WTC11 (cell line): ENCODE results near the gene KIFC3.

Experiments used
- AFF4 ChIP-seq: sonication (generic); formaldehyde crosslinking; IDR thresholded peaks from 2 replicates; pipeline ENCODE4 v1.8.1; 2023; ENCODE audit warnings: mild to moderate bottlenecking, missing genetic modification reagents, borderline replicate concordance
- ATF3 ChIP-seq: sonication (generic); formaldehyde crosslinking; conservative IDR thresholded peaks from 2 replicates; pipeline ENCODE4 v1.8.1; 2022; ENCODE audit warnings: mild to moderate bottlenecking, missing genetic modification reagents
- CTCF ChIP-seq: fragments of 200-600 bp; IDR thresholded peaks from 2 replicates; pipeline ENCODE4 v1.8.0; 2022; ENCODE audit warnings: antibody characterized with exemption
- E2F1 ChIP-seq: sonication (generic); formaldehyde crosslinking; IDR thresholded peaks from 2 replicates; pipeline ENCODE4 v1.8.0; 2022; ENCODE audit warnings: mild to moderate bottlenecking, missing genetic modification reagents
- ELF4 ChIP-seq: sonication (generic); formaldehyde crosslinking; IDR thresholded peaks from 2 replicates; pipeline ENCODE4 v1.8.1; 2022; ENCODE audit warnings: low read depth, mild to moderate bottlenecking, moderate library complexity, missing genetic modification reagents
- ETV6 ChIP-seq: sonication (generic); formaldehyde crosslinking; IDR thresholded peaks from 2 replicates; pipeline ENCODE4 v1.8.1; 2022; ENCODE audit warnings: mild to moderate bottlenecking, missing genetic modification reagents
- JUN ChIP-seq: sonication (generic); formaldehyde crosslinking; IDR thresholded peaks from 2 replicates; pipeline ENCODE4 v1.8.0; 2023; ENCODE audit warnings: mild to moderate bottlenecking, missing genetic modification reagents
- NFYB ChIP-seq: sonication (generic); formaldehyde crosslinking; conservative IDR thresholded peaks from 2 replicates; pipeline ENCODE4 v1.8.0; 2022; ENCODE audit warnings: low read depth, missing genetic modification reagents
- TEAD1 ChIP-seq: sonication (generic); formaldehyde crosslinking; IDR thresholded peaks from 2 replicates; pipeline ENCODE4 v1.8.0; 2022; ENCODE audit warnings: mild to moderate bottlenecking, missing genetic modification reagents
- TEAD4 ChIP-seq: sonication (generic); formaldehyde crosslinking; IDR thresholded peaks from 2 replicates; pipeline ENCODE4 v1.8.0; 2022; ENCODE audit warnings: mild to moderate bottlenecking, missing genetic modification reagents
- ZNF317 ChIP-seq: sonication (generic); formaldehyde crosslinking; IDR thresholded peaks from 2 replicates; pipeline ENCODE4 v1.8.1; 2023; ENCODE audit warnings: low read depth, mild to moderate bottlenecking, moderate library complexity, missing genetic modification reagents, borderline replicate concordance
- TF ChIP-seq, protein P1 (sequence below): sonication (generic); formaldehyde crosslinking; IDR thresholded peaks from 2 replicates; pipeline ENCODE4 v1.8.1; 2023; ENCODE audit warnings: mild to moderate bottlenecking, missing genetic modification reagents, moderate library complexity

- no peak for TF ChIP-seq CTCF
- no peak for TF ChIP-seq ETV6
- TF ChIP-seq NFYB = no peak
- TF ChIP-seq AFF4 (CRISPR knock-in tag) = no peak
- TF ChIP-seq, protein P1, sequence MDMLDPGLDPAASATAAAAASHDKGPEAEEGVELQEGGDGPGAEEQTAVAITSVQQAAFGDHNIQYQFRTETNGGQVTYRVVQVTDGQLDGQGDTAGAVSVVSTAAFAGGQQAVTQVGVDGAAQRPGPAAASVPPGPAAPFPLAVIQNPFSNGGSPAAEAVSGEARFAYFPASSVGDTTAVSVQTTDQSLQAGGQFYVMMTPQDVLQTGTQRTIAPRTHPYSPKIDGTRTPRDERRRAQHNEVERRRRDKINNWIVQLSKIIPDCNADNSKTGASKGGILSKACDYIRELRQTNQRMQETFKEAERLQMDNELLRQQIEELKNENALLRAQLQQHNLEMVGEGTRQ (CRISPR knock-in tag) = no peak
- TF ChIP-seq ATF3 = no peak
- TF ChIP-seq ZNF317 (CRISPR knock-in tag) = no peak
- TF ChIP-seq ELF4 (CRISPR knock-in tag) = no peak
- TF ChIP-seq TEAD4 (CRISPR knock-in tag) = no peak
- TF ChIP-seq JUN (CRISPR knock-in tag) = no peak
- no peak for TF ChIP-seq E2F1 (CRISPR knock-in tag)
- no peak for TF ChIP-seq TEAD1 (CRISPR knock-in tag)
These were observed 41.0 kb downstream of the KIFC3 start for GRCh38 chr16:57761301-57761700.
